HG03558 (cell line): ENCODE measurements around the gene TMEM161A.

ENCODE experiments used
- ATAC-seq: cut with Tn5 transposase; IDR thresholded peaks from one replicate; pipeline ENCODE4 v1.9.1; 2021; ENCODE audit warnings: moderate number of reproducible peaks; ENCODE audit not compliant: unreplicated experiment; ENCODE audit errors: extremely low read depth

TMEM161A gene

DNA sequence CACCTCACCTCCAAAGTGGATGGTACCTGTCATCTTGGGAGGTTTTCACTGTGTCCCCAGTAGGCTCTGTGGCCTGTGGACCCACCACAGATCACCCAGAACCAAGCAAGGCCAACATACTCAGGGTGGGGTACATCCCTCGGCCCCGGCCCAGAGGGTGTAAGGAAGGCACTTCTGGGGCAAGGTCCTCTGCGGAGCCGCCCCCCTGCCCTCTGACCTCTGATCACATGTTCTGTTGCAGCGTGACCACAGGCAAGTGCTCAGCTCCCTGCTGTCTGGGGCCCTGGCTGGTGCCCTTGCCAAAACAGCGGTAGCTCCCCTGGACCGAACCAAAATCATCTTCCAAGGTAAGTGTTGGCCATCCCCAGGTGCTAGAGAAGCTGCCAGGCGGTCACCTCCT is 36.7 kb downstream of the TMEM161A start:
- ATAC-seq, result no peak

DNA sequence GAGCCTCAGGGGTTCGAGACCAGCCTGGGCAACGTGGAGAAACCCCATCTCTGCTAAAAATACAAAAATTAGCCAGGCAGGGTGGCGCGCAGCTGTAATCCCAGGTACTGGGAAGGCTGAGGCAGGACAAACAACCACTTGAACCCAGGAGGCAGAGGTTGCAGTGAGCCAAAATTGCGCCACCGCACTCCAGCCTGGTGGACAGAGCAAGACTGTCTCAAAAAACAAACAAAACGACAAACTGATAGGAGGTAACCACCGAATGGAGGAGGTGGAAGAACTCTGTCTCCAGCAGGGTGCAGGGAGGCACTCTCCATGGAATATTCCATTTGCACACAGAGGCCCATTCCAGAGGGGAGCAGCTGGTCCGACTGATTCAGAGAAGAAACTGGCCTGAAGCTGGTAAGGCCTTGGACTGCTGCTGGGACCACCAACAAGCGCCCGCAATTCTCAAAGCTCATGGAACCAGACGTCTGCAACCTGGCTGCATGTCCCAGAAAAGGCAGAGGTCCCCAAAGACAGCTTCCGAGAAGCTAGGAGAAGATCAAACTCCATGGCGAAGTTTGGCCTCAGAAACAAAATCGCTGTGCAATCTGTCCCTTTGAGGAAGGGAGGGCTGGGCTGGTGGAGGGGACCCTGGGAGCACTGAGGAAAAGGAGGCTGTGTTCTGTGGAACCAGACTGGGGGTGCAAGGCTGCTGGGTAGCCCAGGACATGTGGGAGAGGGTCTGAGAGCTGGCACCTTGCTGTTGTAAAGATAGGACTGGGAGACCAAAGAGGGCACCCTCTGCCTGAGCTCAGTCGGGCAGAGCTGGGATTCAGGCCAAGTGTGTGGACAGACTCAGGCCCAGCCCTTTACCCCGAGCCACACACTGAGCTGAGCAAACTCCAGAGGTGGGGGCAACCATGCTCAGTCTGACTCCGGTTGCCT is 39.3 kb downstream of the TMEM161A start:
- ATAC-seq, result no peak

DNA sequence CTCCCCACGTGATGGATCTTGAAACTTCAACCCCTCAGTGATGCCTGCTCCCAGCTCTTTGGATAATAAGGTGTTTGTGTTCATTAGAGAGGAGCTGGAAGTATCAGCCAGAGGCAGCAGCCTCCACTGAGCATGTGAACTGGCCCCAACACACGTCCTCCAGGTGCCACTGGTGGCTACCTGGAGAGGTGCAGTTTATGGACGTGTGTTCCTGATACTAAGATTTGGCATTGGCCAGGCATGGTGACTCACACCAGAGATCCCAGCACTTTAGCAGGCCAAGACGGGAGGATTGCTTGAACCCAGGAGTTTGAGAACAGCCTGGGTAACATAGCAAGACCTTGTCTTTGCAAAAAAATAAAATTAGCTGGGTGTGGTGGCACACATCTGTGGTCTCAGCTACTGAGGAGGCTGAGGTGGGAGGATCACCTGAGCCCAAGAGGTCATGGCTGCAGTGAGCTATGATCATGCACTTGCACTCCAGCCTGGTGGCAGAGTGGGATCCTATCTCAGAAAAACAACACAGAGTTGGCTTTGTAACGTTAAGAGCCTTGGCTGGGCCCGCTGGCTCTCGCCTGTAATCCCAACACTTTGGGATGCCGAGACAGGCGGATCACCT is 40.1 kb downstream of the TMEM161A start:
- ATAC-seq, result no peak

DNA sequence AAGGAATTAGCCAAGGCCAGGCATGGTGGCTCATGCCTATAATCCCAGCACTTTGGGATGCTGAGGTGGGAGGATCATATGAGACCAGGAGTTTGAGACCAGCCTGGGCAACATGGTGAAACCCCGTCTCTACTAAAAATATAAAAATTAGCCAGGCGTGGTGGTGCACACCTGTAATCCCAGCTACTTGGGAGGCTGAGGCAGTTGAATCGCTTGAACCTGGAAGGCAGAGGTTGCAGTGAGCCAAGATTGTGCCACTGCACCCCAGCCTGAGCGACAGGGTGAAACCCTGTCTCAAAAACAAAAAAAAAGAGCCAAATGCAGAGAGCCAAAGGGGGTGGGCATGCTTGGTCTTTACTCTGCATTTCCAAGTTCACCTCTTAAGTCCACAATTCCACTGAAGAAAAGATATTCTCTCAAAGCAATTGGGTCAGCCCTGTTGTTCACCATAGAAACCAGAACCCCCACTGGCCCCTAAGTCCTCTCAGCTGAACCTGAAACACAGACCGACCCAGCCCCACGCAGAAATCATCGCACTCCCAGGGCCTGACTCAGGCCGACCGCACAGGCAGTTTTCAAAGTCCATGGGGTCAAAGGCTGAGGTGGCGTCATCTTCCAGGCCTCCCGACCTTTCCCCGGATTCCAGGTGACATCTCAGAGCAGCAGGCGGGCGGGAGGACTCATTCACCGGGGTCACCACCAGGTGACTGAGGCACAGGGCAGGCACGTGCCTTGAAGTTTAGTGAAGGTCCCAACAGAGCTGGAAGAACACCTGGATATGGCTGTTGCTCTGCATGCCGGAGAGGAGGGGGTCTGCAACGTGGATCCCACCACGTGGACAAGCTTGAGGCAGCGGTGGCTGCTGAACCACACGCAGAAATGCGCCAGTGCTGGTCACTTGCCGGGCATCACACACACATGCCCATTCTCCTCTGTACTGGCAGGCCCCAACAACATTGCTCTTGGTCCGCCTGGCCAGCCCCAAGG is 41.3 kb downstream of the TMEM161A start:
- ATAC-seq, result no peak

DNA sequence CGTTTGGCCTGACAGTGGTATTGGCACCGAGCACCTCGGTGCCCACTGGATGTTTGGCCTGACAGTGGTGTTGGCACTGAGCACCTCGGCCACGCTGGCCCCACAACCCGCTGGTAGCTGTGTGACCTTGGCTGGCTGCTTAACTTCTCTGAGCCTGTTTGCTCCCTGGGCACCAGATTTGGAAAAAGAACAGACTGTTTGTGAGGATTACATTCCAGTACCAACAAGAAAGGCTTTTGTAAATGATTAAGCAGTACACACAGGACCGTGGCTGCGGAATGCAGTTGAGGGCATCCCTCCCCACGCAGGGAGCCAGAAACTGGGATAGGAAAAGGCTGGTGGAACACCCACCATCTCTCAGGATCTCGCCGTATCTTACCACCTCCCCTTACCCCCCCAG is 42.6 kb downstream of the TMEM161A start:
- ATAC-seq, result no peak

DNA sequence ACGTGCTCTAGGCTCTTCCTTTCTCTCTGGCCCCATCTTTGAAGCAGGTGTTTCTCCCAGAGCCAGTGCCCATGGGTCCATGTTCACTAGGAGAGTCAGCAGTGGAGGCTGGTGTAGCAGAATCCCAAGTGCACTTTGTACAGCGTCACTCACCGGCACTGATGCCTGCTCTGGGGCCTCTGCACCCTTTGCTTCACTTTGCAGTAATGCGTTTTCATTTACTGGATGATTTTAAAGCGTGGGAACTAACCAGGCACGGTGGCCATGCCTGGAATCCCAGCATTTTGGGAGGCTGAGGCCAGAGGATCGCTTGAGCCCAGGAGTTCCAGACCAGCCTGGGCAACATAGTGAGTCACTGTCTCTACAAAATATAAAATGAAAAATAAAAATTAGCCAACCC is 43.8 kb downstream of the TMEM161A start:
- no peak for ATAC-seq

DNA sequence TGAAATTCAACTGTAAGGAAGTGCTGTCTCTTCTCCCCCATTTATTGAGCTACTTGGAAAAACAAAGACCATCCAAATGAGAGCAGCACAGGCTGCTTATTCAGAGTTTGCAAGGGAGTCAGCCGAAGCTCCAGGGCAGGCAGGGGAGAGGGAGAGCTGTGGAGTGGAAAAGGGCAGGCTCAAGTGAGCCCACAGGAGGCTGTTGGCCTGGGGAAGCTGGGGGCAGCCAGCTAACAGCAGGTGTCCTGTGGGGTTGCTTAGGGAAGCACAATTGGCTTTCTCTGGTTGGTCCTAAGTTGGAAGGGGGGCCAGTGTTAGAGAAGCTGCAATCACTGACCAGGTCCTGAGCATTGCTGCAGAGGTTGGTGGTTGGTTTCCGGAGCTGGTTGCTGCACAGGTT is 50.6 kb downstream of the TMEM161A start:
- no peak for ATAC-seq

DNA sequence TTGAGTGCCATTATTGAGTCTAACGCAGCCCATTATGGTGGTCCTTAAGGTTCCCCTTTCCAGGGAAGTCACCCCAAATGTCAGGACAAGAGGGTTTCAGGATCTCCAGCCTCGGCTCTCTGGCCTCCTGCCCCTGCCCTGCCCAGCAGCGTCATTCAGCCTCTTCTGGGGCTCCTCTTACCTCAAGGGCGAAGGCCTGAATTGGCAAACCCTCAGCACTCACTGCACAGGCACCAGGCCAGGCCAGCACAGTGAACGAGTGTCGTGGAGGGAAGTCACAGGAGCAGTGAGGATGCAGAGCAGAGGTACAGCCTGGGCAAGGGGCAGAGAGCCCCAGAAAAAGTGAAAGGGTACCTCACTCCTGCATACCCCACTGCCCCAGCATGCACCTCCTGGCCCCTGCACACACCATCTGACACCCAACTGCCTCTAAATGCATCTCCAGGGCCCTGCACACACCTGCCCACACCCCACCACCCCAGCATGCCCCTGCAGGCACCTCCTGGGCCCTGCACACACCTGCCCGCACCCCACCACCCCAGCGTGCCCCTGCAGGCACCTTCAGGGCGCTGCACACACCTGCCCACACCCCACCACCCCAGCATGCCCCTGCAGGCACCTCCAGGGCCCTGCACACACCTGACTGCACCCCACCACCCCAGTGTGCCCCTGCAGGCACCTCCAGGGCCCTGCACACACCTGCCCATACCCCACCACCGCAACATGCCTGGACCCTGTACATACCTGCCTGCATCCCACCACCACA is 54.7 kb downstream of the TMEM161A start:
- ATAC-seq, result no peak

DNA sequence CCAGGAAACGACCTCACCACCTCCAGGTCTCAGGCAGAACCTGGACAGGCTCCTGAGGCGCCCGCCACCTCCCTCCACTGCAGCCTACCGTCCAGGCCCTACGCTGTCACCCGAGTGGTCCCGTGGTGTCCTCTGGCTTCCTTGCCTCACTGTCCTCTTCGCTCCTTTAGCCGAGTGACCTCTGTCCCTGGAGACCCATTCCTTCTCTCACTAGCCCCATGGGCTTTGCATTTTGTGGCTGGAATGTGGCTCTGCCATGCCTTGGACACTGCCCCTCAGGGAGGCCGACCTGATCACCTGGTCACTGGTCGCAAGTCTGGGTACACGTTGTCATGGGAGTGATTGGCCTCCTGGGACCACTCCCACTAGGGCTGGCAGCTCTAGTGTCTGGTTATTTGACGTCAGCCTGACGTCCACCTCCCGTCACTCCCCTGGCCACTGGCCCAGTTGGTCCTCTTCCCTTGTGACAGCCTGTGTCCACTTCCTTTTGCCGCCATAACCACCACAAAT is 56.6 kb downstream of the TMEM161A start:
- no peak for ATAC-seq

DNA sequence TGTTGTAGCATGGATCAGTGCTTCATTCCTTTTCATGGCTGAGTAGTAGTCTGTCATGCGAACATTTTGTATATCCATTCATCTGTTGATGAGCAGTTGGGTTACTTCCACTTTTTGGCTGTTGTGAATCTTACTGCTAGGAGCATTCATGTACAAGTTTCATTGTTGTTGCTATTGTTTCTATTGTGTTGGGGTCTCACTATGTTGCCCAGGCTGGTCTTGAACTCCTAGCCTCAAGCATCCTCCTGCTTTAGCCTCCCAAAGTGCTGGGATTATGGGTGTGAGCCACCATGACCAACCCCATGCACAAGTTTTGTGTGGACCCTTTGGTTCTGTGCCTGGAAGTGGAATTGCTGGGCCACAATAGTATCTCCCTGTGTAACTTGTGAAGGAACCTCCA is 58.7 kb downstream of the TMEM161A start:
- no peak for ATAC-seq

DNA sequence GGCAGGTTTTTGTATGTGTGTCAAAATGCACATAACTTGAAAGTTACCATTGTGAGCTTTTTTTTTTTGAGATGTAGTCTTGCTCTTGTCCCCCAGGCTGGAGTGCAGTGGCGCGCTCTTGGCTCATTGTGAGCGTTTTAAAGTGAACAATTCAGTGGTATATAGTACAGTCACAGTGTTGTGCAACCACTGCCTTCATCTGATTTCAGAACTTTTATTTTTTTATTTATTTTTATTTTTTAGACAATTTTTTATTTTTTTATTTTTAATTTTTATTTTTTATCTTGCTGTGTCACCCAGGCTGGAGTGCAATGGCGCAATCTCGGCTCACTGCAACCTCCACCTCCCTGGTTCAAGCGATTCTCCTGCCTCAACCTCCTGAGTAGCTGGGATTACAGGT is 59.5 kb downstream of the TMEM161A start:
- no peak for ATAC-seq

DNA sequence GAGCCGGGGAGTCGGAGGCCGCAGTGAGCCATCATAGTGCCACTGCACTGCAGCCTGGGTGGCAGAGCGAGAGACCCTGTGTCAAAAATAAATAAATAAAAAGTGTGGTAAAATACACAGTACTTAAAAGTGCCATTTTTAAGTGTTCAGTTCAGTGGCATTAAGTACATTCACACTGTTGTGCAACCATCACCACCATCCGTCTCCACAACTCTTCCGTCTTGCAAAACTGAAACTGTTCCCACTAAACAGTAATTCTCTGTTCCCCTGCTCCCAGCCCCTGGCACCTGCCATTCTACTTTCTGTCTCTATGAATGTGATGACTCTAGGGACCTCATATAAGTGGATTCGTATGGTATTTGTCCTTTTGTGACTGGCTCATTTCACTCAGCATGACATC is 61.2 kb downstream of the TMEM161A start:
- ATAC-seq, result no peak

DNA sequence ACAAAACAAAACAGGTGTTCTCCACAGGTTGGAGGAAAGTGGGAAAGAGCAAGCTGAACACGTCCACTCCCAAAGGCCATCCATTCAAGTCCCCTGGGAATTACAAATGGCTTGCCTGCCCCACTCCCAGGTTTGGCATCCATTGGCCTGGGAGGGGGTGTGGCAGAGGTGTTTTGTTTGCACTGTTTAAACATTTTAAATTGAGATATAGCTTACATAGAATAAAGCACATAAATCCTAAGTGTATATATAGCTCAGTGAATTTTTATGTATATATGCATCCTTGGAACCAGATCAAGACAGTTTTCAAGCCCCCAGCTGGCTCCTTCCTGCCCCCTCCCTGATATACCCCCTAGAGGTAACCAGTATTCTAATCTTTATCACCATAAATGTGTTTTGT is 61.8 kb downstream of the TMEM161A start:
- ATAC-seq, result no peak

DNA sequence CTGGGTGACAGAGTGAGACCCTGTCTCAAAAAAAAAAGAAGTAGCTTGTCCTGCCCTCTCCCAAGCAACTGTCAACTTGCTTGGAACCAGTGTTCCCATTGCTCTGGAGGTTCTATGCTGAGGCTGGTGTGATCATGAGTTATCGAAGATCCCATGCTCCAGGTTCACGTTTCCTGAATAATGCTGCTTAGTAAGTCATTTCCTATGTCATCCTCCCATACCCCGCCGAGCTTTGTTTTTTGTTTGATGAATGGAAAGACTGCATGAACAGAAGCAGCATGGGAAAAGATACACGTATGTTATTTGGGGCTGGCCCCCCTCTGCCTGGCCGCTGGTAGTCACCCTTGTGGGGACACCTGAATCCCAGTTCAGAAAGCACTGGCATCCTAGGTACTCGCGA is 63.2 kb downstream of the TMEM161A start:
- no peak for ATAC-seq

DNA sequence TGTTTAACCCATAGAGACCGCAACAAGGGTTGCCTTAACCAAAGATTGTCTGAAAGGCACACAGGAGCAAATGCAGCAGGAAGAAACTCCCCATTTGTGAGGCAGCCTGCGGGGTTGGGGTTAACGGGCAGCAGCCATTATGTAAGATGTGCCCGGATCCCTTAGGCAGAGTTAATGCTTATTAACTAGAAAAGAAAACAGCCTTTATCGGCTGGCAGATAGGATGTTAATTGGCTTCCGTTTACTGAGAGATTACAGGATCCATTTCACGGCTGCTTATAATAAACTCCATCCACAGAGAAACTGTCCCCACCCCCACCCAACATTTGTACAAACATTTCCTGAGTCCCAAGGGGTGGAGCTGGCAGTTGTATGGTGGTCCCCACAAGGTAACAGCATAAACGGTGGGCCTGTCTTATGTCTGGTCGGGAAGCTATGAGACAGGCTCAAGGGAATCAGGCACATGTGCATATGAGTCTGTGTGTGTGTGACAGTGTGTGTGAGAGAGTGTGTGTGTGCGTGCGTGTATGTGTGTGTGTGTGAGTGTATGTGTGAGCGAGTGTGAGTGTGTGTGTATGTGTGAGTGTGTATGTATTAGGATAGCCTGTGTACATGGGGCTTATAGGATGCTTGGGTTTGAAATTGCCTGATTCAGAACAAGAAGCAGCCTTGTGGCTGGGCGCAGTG is 63.9 kb downstream of the TMEM161A start:
- ATAC-seq, result no peak

DNA sequence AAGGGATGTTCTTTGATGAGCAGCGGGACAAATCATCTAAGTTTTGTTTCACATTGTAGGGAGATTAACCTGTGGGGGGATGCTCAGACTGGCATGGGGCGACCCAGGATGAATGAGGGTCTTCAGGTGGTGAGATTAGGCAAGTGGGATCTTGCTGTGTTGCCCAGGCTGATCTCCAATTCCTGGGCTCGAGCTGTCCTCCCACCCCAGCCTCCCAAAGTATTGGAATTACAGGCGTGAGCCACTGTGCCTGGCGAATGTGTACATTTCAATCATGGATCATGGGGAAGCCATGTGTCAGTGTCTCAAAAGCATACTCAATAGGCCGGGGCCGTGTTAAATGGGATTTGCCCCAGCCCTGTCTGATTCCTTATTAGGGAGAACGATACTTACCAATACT is 66.4 kb downstream of the TMEM161A start:
- no peak for ATAC-seq
